Esophagus muscularis mucosa (tissue), 4 donors: ENCODE results near the gene TSPAN15.
"Not testable (repeated sequence)": the region's sequence is repeated elsewhere in the genome, so short reads cannot be mapped to it uniquely, and the experiment has no call there.

Source experiments
- EP300 ChIP-seq: sonication (generic); formaldehyde crosslinking; IDR thresholded peaks from one replicate; pipeline ENCODE4 v1.6.1; 2017; ENCODE audit warnings: antibody characterized with exemption
- POLR2A ChIP-seq: fragments of 450-650 bp; IDR thresholded peaks from one replicate; pipeline ENCODE4 v1.6.1; 2017; ENCODE audit warnings: antibody characterized with exemption, moderate library complexity, mild to moderate bottlenecking, low read depth
- POLR2AphosphoS5 ChIP-seq, 2 donors: sonication (generic); formaldehyde crosslinking; IDR thresholded peaks; one replicate each; pipeline ENCODE4 v1.6.1; 2017; ENCODE audit warnings: antibody characterized with exemption in 2 of 2
- TF ChIP-seq, protein P1 (sequence below), 3 experiments: fragments of 200-600 bp in 2 of 3; fragments of 450-650 bp in 1 of 3; sonication (generic) in 2 of 3; IDR thresholded peaks; one replicate each; pipeline ENCODE4 v1.5.1; 2017 to 2019; ENCODE audit warnings: antibody characterized with exemption in 3 of 3, mild to moderate bottlenecking in 2 of 3, moderate library complexity in 1 of 3

GRCh38 chr10:69488856-69489255 lies 37.6 kb downstream of the TSPAN15 start:
- TF ChIP-seq, protein P1, sequence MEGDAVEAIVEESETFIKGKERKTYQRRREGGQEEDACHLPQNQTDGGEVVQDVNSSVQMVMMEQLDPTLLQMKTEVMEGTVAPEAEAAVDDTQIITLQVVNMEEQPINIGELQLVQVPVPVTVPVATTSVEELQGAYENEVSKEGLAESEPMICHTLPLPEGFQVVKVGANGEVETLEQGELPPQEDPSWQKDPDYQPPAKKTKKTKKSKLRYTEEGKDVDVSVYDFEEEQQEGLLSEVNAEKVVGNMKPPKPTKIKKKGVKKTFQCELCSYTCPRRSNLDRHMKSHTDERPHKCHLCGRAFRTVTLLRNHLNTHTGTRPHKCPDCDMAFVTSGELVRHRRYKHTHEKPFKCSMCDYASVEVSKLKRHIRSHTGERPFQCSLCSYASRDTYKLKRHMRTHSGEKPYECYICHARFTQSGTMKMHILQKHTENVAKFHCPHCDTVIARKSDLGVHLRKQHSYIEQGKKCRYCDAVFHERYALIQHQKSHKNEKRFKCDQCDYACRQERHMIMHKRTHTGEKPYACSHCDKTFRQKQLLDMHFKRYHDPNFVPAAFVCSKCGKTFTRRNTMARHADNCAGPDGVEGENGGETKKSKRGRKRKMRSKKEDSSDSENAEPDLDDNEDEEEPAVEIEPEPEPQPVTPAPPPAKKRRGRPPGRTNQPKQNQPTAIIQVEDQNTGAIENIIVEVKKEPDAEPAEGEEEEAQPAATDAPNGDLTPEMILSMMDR (IDR thresholded peaks at IDR 0.05) = not testable (repeated sequence)
- TF ChIP-seq POLR2AphosphoS5 (IDR thresholded peaks at IDR 0.05); POLR2A; EP300: not testable (repeated sequence)
